ENCODE data around the gene TMEM181. TPM values are rescaled to one million over a fixed set of nuclear protein-coding genes. Genes with fewer than 3 reads are reported as not detected.

Gene TMEM181
- total and polyA plus RNA-seq, 2 of the 13 experiments (the other 11 are each of a cell fraction or from before 2014, with no cell fraction given): 59.1 to 108 TPM

GRCh38 chr6:158545043-158545966 is 14.6 kb upstream of the TMEM181 start (continued):
- TF ChIP-seq GRHL1 (CRISPR knock-in tag; conservative IDR thresholded peaks at IDR 0.05): no peak
- TF ChIP-seq ZNF367 (CRISPR knock-in tag; IDR thresholded peaks at IDR 0.05; ENCODE audit: borderline replicate concordance): no peak
- no peak for TF ChIP-seq ZNF143 (CRISPR knock-in tag; IDR thresholded peaks at IDR 0.05)
- TF ChIP-seq ZNF274 (CRISPR knock-in tag; IDR thresholded peaks at IDR 0.05): peak; percentile 70; the same call in 1 of the 2 replicates
- peak; percentile 44; the same call in 1 of the 2 replicates for TF ChIP-seq ARID4A (CRISPR knock-in tag; IDR thresholded peaks at IDR 0.05; ENCODE audit: borderline replicate concordance)
- TF ChIP-seq SP2 (CRISPR knock-in tag; IDR thresholded peaks at IDR 0.05): no peak
- TF ChIP-seq SIN3B (IDR thresholded peaks at IDR 0.05; ENCODE audit: low read length): no peak
- TF ChIP-seq, protein P1, sequence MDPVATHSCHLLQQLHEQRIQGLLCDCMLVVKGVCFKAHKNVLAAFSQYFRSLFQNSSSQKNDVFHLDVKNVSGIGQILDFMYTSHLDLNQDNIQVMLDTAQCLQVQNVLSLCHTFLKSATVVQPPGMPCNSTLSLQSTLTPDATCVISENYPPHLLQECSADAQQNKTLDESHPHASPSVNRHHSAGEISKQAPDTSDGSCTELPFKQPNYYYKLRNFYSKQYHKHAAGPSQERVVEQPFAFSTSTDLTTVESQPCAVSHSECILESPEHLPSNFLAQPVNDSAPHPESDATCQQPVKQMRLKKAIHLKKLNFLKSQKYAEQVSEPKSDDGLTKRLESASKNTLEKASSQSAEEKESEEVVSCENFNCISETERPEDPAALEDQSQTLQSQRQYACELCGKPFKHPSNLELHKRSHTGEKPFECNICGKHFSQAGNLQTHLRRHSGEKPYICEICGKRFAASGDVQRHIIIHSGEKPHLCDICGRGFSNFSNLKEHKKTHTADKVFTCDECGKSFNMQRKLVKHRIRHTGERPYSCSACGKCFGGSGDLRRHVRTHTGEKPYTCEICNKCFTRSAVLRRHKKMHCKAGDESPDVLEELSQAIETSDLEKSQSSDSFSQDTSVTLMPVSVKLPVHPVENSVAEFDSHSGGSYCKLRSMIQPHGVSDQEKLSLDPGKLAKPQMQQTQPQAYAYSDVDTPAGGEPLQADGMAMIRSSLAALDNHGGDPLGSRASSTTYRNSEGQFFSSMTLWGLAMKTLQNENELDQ (CRISPR knock-in tag; IDR thresholded peaks at IDR 0.05; ENCODE audit: borderline replicate concordance): no peak
- 0 out of 2 replicates have a peak, but pooled peaks have one; percentile 52 for TF ChIP-seq ZMAT3 (CRISPR knock-in tag; conservative IDR thresholded peaks at IDR 0.05)
- TF ChIP-seq ZUFSP (CRISPR knock-in tag; IDR thresholded peaks at IDR 0.05; ENCODE audit: borderline replicate concordance): no peak
- TF ChIP-seq MED13 (CRISPR knock-in tag; IDR thresholded peaks at IDR 0.05): peak; percentile 60; the same call in 1 of the 2 replicates
- no peak for TF ChIP-seq ZNF3 (CRISPR knock-in tag; IDR thresholded peaks at IDR 0.05)
- no peak for TF ChIP-seq ZNF576 (CRISPR knock-in tag; IDR thresholded peaks at IDR 0.05)
- 0 out of 2 replicates have a peak, but pooled peaks have one; percentile 57 for TF ChIP-seq ZNF556 (CRISPR knock-in tag; IDR thresholded peaks at IDR 0.05; ENCODE audit: borderline replicate concordance)
- TF ChIP-seq SMAD9 (CRISPR knock-in tag; IDR thresholded peaks at IDR 0.05): no peak

Data from HepG2 (cell line).